PFSK-1 (cell line): ENCODE data around the gene SPATA46.

ENCODE experiments used
- FOXP2 ChIP-seq: optimal IDR thresholded peaks from 2 replicates; pipeline ENCODE3; 2011; ENCODE audit warnings: borderline replicate concordance, control low read depth, inconsistent platforms; ENCODE audit not compliant: insufficient read depth; ENCODE audit errors: extremely low read length, extremely low read depth
- POLR2AphosphoS5 ChIP-seq: IDR thresholded peaks from 2 replicates; pipeline ENCODE4 v1.6.1; 2012; ENCODE audit warnings: low read depth, mild to moderate bottlenecking, control low read depth, low read length, moderate library complexity
- REST ChIP-seq, 2 experiments: IDR thresholded peaks; 2 replicates each; pipeline versions ENCODE4 v1.6.1 to v1.8.0; 2011 to 2012; ENCODE audit warnings: low read depth in 2 of 2, low read length in 2 of 2, control low read depth in 1 of 2, inconsistent platforms in 1 of 2, mild to moderate bottlenecking in 1 of 2, moderate library complexity in 1 of 2; ENCODE audit not compliant: insufficient read depth in 1 of 2
- SIN3A ChIP-seq: IDR thresholded peaks from 2 replicates; pipeline ENCODE4 v1.6.1; 2012; ENCODE audit warnings: mild to moderate bottlenecking, low read length, moderate library complexity, borderline replicate concordance; ENCODE audit not compliant: insufficient read depth
- TAF1 ChIP-seq: IDR thresholded peaks from 2 replicates; pipeline ENCODE4 v1.6.1; 2012; ENCODE audit warnings: low read length, control low read depth, borderline replicate concordance; ENCODE audit not compliant: insufficient read depth

The SPATA46 gene

GRCh38 chr1:162353702-162354101 is 23.0 kb downstream of the SPATA46 start:
- TF ChIP-seq SIN3A = no peak
- TF ChIP-seq POLR2AphosphoS5 = no peak
- TF ChIP-seq REST (IDR thresholded peaks at IDR 0.05; ENCODE audit: insufficient read depth in 1 of 2, low read depth in 2 of 2, low read length in 2 of 2) = no peak
- no peak for TF ChIP-seq FOXP2
- no peak for TF ChIP-seq TAF1

DNA sequence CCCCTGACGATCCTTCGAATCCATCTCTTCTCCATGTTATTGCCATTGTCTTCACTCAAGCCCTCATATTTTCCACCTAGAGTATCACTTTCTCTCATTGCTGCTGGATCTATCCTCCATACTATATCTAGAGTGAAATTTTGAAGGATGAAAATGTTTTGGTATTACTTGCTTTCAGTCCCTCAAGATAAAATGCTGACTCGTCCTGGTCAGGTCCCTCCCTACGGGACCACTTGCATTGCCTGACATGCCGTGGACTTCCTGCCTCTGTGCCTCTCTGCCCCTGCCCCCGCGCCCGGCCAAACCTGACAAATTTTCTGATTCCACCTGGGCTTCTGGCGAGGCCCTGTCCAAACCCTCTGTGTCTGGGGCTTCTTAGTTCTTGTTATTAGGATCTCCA is 23.6 kb downstream of the SPATA46 start:
- TF ChIP-seq POLR2AphosphoS5 = no peak
- no peak for TF ChIP-seq TAF1
- TF ChIP-seq REST (IDR thresholded peaks at IDR 0.05; ENCODE audit: insufficient read depth in 1 of 2, low read depth in 2 of 2, low read length in 2 of 2) = no peak
- no peak for TF ChIP-seq FOXP2
- no peak for TF ChIP-seq SIN3A

DNA sequence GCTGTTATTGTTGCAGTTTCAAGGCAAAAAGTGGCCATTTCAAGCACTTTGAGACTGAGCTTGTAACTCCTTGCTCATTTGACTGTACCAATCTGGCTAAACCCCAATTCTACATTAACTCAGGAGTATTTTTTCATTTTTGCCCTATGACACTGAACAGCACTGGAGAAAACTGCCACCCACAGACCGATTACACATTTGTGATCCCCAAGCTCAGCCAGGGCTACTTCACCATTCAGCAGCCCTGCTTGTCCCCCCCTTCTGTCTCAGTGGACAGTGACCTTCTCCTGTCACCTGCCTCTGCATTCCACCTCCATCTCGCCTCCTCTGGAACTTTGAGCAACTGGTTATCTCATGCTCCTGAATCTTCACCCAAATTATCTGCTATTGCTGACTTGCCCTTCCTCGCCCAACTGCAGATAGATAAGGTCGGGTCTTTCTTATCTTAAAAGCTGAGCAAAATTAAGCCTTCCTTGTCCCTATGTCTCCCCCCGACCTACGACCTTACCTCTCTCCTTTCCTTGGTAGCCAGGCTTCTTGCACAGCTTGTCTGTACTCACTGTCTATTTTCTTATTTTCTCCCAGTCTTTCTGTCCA is 25.3 kb downstream of the SPATA46 start:
- no peak for TF ChIP-seq SIN3A
- TF ChIP-seq TAF1 = no peak
- no peak for TF ChIP-seq REST (IDR thresholded peaks at IDR 0.05; ENCODE audit: insufficient read depth in 1 of 2, low read depth in 2 of 2, low read length in 2 of 2)
- no peak for TF ChIP-seq FOXP2
- TF ChIP-seq POLR2AphosphoS5 = no peak

GRCh38 chr1:162349635-162350330 is 26.9 kb downstream of the SPATA46 start:
- TF ChIP-seq REST (IDR thresholded peaks at IDR 0.05; ENCODE audit: insufficient read depth in 1 of 2, low read depth in 2 of 2, low read length in 2 of 2) (no peak), SIN3A (no peak), FOXP2 (no peak), TAF1 (no peak), POLR2AphosphoS5 (no peak)
